Measurements from ENCODE around the gene OR6N1.

OR6N1 gene

GRCh38 chr1:158754420-158754819 is 17.6 kb downstream of the OR6N1 start, which contains the start of gene OR6K6:
TSS of gene OR6K6 (plus strand) at chr1:158754720. CDS start at chr1:158754888, 168 bp downstream.
- no peak for DNase-seq (ENCODE audit: extremely low read depth, low read depth)
- TF ChIP-seq CTCF (IDR thresholded peaks at IDR 0.05; ENCODE audit: low read depth, low read length, missing control alignments), result no peak
- no peak within 1 kb of the TSS for H3K4me3 ChIP-seq (replicated peaks; ENCODE audit: low read depth, low read length)

GRCh38 chr1:158752155-158752712 is 19.8 kb downstream of the OR6N1 start:
- no peak for DNase-seq (ENCODE audit: extremely low read depth, low read depth)
- TF ChIP-seq CTCF (IDR thresholded peaks at IDR 0.05; ENCODE audit: low read depth, low read length, missing control alignments), result no peak
- no peak overlapping the region for H3K4me3 ChIP-seq (replicated peaks; ENCODE audit: low read depth, low read length)

GRCh38 chr1:158735848-158736247 is 36.1 kb downstream of the OR6N1 start:
- no peak for TF ChIP-seq CTCF (IDR thresholded peaks at IDR 0.05; ENCODE audit: low read depth, low read length, missing control alignments)
- no peak for DNase-seq (ENCODE audit: extremely low read depth, low read depth)
- H3K4me3 ChIP-seq (replicated peaks; ENCODE audit: low read depth, low read length), result no peak overlapping the region

GRCh38 chr1:158732524-158732923 is 39.5 kb downstream of the OR6N1 start:
- DNase-seq (ENCODE audit: extremely low read depth, low read depth), result no peak
- no peak for TF ChIP-seq CTCF (IDR thresholded peaks at IDR 0.05; ENCODE audit: low read depth, low read length, missing control alignments)

GRCh38 chr1:158731707-158732106 is 40.3 kb downstream of the OR6N1 start:
- TF ChIP-seq CTCF (IDR thresholded peaks at IDR 0.05; ENCODE audit: low read depth, low read length, missing control alignments), result no peak
- no peak overlapping the region for H3K4me3 ChIP-seq (replicated peaks; ENCODE audit: low read depth, low read length)
- no peak for DNase-seq (ENCODE audit: extremely low read depth, low read depth)

More at GRCh38 chr1:158732524-158732923, 39.5 kb downstream of the OR6N1 start:
- no peak overlapping the region for H3K4me3 ChIP-seq (replicated peaks; ENCODE audit: low read depth, low read length)

- no peak for TF ChIP-seq CTCF (IDR thresholded peaks at IDR 0.05; ENCODE audit: low read depth, low read length, missing control alignments)
- H3K4me3 ChIP-seq (replicated peaks; ENCODE audit: low read depth, low read length), result no peak overlapping the region
These were observed 41.5 kb downstream of the OR6N1 start for GRCh38 chr1:158730453-158730852.

More at GRCh38 chr1:158730453-158730852, 41.5 kb downstream of the OR6N1 start:
- DNase-seq (ENCODE audit: extremely low read depth, low read depth), result no peak

All from HFF-Myc (cell line).